Left renal pelvis (tissue), 4 donors: ENCODE results near the gene LPGAT1. TPM values are rescaled to one million over a fixed set of nuclear protein-coding genes. Genes with fewer than 3 reads are reported as not detected.
"Not testable (repeated sequence)": the region's sequence is repeated elsewhere in the genome, so short reads cannot be mapped to it uniquely, and the experiment has no call there.

Experiments used
- DNase-seq, 4 donors: peaks; one replicate each; pipeline ENCODE4 v3.0.0-alpha.2; 2013; ENCODE audit warnings: low read depth in 4 of 4, low spot score in 3 of 4
- polyA plus RNA-seq, 4 donors: library from polyadenylated mRNA; unstranded; fragments of 120-200 nt; gene quantifications; one replicate each; pipeline ENCODE4 v1.2.1, GENCODE V29; 2013; ENCODE audit not compliant: insufficient read length in 4 of 4

Gene LPGAT1
- polyA plus RNA-seq: 10 to 100 TPM; 23.5 to 28.9 (median 27.6) TPM

- DNase-seq: peak in 3 of 4 donors; percentile 44 to 53 (median 51)
These were observed at the start of gene LPGAT1 for GRCh38 chr1:211830328-211831142. LPGAT1 (minus strand) TSS chr1:211830763; CDS start chr1:211829296, 1,467 bp downstream.

DNA sequence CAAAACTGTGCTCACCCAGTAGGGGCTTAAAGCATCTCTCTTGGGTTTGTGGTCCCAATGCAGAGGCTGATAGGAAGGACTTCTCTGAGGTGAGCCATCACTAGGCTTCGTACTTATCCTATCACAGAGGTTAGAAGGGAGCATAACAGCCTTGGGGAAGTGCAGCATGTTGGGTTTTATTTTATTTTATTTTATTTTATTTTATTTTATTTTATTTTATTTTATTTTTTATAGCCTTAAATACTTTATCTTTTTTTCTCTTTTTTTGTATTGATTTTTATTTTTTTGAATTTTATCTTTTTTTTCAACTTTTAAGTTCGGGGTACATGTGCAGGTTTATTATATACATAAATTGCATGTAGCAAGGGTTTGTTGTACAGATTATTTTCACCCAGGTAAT lies 48.9 kb upstream of the LPGAT1 start:
- no peak for DNase-seq

DNA sequence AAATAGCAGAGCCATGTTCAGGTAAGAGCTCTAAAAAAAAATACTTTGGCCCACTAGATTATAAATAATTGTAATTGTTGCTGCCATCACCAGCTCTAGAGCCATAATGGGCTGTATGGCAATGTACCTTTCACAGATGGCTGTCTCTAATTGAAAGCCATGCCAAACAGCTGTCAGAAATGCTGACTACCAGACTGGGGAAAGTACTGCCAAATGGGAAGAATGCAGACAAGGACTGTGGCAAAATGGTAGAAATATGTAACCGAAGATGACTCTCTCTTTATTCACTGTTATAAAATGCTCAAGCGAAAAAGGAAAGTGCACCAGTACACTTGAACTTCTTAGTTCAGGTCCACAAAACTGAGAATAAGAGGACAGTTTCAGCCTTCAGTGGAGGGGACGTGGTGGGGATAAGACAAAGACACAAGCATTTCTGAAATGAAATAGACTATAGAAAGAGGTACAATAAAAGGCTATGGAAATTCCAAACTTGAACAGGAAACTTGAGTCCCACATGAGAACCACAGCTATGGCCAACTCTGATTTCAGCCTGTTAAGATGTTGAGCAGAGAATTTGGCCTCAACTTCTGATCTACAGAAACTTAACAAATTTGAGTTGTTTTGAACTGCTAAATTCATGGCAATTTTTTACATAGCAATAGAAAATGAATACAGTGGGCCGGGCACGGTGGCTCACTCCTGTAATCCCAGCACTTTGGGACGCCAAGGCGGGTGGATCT lies 46.5 kb upstream of the LPGAT1 start:
- no peak for DNase-seq

DNA sequence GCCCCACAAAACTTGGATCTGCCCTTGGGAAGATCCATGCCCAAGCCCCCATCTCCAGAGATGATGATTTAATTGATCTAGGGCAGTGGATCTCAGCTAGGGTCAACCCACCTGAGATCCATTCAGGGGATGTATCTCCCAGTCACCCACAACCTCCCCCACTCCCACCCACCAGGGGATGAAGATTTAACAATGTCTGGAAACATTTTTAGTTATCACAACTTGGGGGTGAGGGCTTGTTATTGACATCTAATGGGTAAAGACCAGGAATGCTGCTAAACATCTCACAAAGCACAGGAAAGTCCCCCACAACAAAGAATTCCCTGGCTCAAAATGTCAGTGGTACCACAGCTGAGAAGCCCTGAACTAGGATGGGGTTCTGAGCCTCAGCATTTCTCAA lies 45.0 kb upstream of the LPGAT1 start:
- no peak for DNase-seq

- no peak for DNase-seq
These were observed 44.2 kb upstream of the LPGAT1 start for GRCh38 chr1:211874521-211875347.

GRCh38 chr1:211873731-211874130 lies 43.2 kb upstream of the LPGAT1 start:
- not testable (repeated sequence) for DNase-seq

DNA sequence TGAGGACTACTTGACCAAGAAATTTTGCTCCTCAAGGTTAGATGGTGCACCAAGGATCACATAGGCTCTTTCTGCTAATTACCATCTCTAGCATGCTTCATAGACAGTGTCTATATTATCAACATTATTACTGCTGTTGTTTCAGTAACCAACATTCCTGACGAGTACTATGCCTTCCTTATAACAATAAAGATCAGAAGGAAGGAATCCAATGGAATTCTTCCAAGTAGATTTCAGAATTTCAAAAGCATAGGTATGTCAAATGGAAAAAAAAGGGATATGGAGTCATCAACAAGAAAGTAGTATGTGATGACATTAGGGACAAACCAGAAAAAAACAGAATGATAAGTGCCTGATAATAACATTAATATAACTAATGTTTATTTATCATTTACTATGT lies 39.6 kb upstream of the LPGAT1 start:
- no peak for DNase-seq

DNA sequence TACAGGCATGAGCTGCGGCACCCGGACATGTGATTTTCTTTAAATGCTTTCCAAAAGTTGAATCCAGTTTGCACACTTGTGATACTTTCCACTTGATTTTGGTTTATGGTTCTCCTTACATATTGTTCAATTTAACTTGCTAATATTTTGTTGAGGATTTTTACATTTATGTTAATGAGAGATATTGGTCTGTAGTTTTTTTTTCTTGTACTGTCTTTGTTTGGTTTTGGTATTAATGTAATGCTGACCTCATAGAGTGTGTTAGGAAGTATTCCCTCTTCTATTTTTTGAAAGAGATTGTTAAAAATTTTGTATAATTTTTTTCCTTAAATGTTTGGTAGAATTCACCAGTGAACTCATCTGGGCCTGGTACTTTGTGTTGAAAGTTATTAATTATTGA lies 34.6 kb upstream of the LPGAT1 start:
- DNase-seq: no peak

GRCh38 chr1:211859405-211859804 lies 28.8 kb upstream of the LPGAT1 start:
- no peak for DNase-seq

- DNase-seq: no peak
These were observed 20.6 kb upstream of the LPGAT1 start for GRCh38 chr1:211851174-211851573.

- no peak for DNase-seq
These were observed 13.1 kb upstream of the LPGAT1 start for GRCh38 chr1:211843507-211844298.

GRCh38 chr1:211843018-211843417 lies 12.5 kb upstream of the LPGAT1 start:
- no peak for DNase-seq

DNA sequence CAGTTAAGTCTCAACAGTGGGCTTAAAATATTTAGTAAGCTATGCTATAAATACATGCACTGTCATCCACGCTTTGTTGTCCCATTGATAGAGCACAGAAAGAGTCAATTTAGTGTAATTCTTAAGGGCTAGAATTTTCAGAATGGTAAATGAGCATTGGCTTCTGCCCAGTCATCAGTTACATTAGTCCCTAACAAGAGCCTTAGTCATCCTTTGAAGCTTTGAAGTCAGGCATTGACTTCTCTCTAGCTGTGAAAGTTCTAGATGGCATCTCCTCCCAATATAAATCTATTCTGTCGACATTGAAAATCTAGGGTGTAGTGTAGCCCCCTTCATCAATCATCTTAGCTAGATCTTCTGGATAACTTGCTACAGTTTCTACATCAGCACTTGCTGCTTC lies 12.0 kb upstream of the LPGAT1 start:
- DNase-seq: no peak

- no peak for DNase-seq
These were observed 8.5 kb upstream of the LPGAT1 start for GRCh38 chr1:211839106-211839505.

GRCh38 chr1:211833174-211833820 lies 2.7 kb upstream of the LPGAT1 start:
- DNase-seq: no peak

DNA sequence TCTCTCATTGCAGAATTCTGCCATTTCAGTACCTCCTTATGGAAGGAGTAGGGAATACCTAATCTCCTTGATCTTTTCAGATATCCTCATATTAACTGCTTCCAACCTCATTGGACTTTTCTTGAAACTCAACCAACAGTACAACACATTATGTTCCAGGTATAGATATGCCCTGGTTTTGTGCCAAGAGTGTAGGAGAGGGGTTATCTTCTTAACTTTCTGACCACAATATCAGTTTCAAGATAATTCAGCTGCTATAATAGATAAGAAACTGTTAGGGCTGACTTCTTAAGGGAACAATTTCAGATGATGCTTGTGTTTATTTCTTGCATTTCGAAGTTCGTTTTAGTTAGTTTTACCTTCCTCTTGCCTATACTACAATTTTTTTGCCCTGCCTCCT lies 2.1 kb upstream of the LPGAT1 start:
- DNase-seq: no peak

DNA sequence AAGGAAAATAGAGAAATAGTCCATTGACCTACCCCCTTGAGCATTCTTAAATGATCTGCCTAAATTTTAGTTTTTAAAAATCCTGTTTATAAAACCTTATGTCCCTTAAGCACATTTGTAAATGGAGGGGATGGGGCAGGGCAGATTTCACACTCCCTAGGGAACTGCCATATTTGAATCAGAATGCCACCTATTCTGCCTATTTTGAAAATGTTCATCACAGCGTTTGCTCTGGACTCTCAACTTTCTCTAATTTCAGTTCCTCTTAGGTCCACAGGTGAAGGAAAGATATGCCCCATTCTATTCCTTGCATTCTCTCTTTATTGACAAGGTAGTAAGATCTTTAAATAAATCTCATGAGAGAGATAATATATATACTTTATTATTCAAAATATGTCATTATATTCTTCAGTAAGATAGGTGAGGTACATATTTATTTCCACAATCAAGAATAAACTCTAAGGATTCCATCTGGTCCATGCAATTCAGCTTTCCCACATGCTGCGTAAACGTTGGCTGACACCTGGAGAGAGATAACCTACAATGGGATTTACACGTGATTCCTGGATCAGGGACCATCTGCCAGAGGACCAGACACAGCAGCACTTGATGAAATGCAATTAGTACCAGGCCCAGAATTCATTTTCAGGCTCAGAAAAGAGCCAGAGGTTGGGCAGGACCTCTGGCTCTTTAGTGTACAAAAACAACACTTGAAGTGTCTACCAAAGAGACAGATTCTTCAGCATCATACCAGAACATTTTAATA lies 1.2 kb upstream of the LPGAT1 start:
- DNase-seq: no peak

- no peak for DNase-seq
These were observed 572 bp downstream of the LPGAT1 start for GRCh38 chr1:211830055-211830327.

DNA sequence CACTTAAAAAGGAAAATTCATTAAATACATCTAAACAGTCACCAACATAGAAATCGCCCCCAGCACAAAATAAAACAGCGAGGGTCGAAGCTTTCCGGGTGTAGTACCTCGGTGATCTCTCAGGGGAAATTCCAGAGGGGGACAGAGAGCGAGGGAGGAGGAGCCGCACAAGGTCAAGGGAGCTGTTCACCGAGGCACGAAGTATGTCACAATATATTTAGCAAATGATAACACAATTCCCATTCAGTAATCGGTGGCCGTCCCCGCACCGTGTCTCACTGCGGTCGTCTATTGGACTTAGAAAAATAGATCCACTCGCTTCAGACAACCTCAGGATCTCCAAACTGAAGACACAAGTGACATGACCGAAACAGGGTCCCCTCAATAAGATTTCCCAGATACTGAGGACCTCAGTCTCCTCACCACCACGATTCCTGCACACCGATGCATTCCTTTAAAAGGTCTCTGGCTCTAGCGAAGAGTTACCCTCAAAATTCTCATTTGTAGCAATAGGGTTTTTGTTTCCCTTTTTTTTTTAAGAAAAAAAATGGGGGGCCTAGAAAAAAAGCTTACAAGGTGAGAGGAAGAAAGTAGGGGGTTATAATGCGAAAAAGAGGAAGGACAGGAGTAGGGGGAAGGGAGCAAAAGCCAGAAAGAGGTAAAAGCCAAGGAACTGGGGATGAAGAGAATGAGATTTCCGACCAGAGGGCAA lies 1.1 kb downstream of the LPGAT1 start:
- peak in 1 of 4 donors; percentile 14 for DNase-seq
